HEK293 (cell line): ENCODE data around the gene PIM2.
A peak's percentile ranks its signal among the peaks of the same experiment; 100 is the strongest.

Experiments used
- BCL11A ChIP-seq: fragments of 450-650 bp; formaldehyde crosslinking; IDR thresholded peaks from 2 replicates; pipeline ENCODE4 v1.5.1; 2016; ENCODE audit warnings: low read depth, missing biosample characterization, missing genetic modification characterization
- EGR2 ChIP-seq: fragments of 450-650 bp; formaldehyde crosslinking; IDR thresholded peaks from 2 replicates; pipeline ENCODE4 v1.5.1; 2016; ENCODE audit warnings: low read depth, missing biosample characterization, missing genetic modification characterization
- GFI1B ChIP-seq: fragments of 450-650 bp; formaldehyde crosslinking; IDR thresholded peaks from 2 replicates; pipeline ENCODE4 v1.5.1; 2016; ENCODE audit warnings: missing biosample characterization, missing genetic modification characterization
- GLI4 ChIP-seq: fragments of 450-650 bp; formaldehyde crosslinking; IDR thresholded peaks from 2 replicates; pipeline ENCODE4 v1.5.1; 2016; ENCODE audit warnings: missing biosample characterization, missing genetic modification characterization
- KLF10 ChIP-seq: fragments of 450-650 bp; IDR thresholded peaks from 2 replicates; pipeline ENCODE4 v1.5.1; 2018; ENCODE audit warnings: missing biosample characterization, mild to moderate bottlenecking, missing genetic modification characterization
- OVOL3 ChIP-seq: fragments of 450-650 bp; formaldehyde crosslinking; IDR thresholded peaks from 2 replicates; pipeline ENCODE4 v1.5.1; 2016; ENCODE audit warnings: missing biosample characterization, missing genetic modification characterization
- PRDM2 ChIP-seq: fragments of 450-650 bp; formaldehyde crosslinking; IDR thresholded peaks from 2 replicates; pipeline ENCODE4 v1.5.1; 2016; ENCODE audit warnings: missing biosample characterization, missing genetic modification characterization, borderline replicate concordance
- TSHZ1 ChIP-seq: fragments of 450-650 bp; formaldehyde crosslinking; IDR thresholded peaks from 2 replicates; pipeline ENCODE4 v1.5.1; 2016; ENCODE audit warnings: missing biosample characterization, missing genetic modification characterization, borderline replicate concordance
- ZBTB11 ChIP-seq: fragments of 450-650 bp; formaldehyde crosslinking; conservative IDR thresholded peaks from 2 replicates; pipeline ENCODE4 v1.5.1; 2016; ENCODE audit warnings: low read depth, missing biosample characterization, missing genetic modification characterization
- ZBTB17 ChIP-seq: fragments of 450-650 bp; formaldehyde crosslinking; IDR thresholded peaks from 2 replicates; pipeline ENCODE4 v1.5.1; 2016; ENCODE audit warnings: missing biosample characterization, missing genetic modification characterization
- ZNF121 ChIP-seq: fragments of 450-650 bp; formaldehyde crosslinking; IDR thresholded peaks from 2 replicates; pipeline ENCODE4 v1.5.1; 2016; ENCODE audit warnings: missing biosample characterization, missing genetic modification characterization
- ZNF133 ChIP-seq: fragments of 450-650 bp; formaldehyde crosslinking; IDR thresholded peaks from 2 replicates; pipeline ENCODE4 v1.5.1; 2016; ENCODE audit warnings: missing biosample characterization, missing genetic modification characterization
- ZNF157 ChIP-seq: fragments of 450-650 bp; formaldehyde crosslinking; IDR thresholded peaks from 2 replicates; pipeline ENCODE4 v1.5.1; 2016; ENCODE audit warnings: missing biosample characterization, missing genetic modification characterization
- ZNF19 ChIP-seq: fragments of 450-650 bp; formaldehyde crosslinking; IDR thresholded peaks from 2 replicates; pipeline ENCODE4; 2016; ENCODE audit warnings: missing biosample characterization, missing genetic modification characterization, low read depth
- ZNF24 ChIP-seq: fragments of 450-650 bp; formaldehyde crosslinking; IDR thresholded peaks from 2 replicates; pipeline ENCODE4 v1.5.1; 2016; ENCODE audit warnings: missing biosample characterization, missing genetic modification characterization
- ZNF341 ChIP-seq: fragments of 450-650 bp; formaldehyde crosslinking; IDR thresholded peaks from 2 replicates; pipeline ENCODE4; 2016; ENCODE audit warnings: low read depth, missing biosample characterization, missing genetic modification characterization
- ZNF350 ChIP-seq: fragments of 450-650 bp; formaldehyde crosslinking; IDR thresholded peaks from 2 replicates; pipeline ENCODE4 v1.5.0; 2017; ENCODE audit warnings: missing biosample characterization, mild to moderate bottlenecking, missing genetic modification characterization
- ZNF433 ChIP-seq: fragments of 450-650 bp; formaldehyde crosslinking; IDR thresholded peaks from 2 replicates; pipeline ENCODE4 v1.5.1; 2016; ENCODE audit warnings: missing biosample characterization, missing genetic modification characterization, low read depth
- ZNF473 ChIP-seq: fragments of 450-650 bp; formaldehyde crosslinking; IDR thresholded peaks from 2 replicates; pipeline ENCODE4 v1.5.1; 2017; ENCODE audit warnings: missing biosample characterization, missing genetic modification characterization
- ZNF48 ChIP-seq: fragments of 450-650 bp; formaldehyde crosslinking; IDR thresholded peaks from 2 replicates; pipeline ENCODE4 v1.5.1; 2016; ENCODE audit warnings: missing biosample characterization, missing genetic modification characterization
- ZNF514 ChIP-seq: fragments of 450-650 bp; formaldehyde crosslinking; IDR thresholded peaks from 2 replicates; pipeline ENCODE4 v1.5.1; 2016; ENCODE audit warnings: missing biosample characterization, missing genetic modification characterization
- ZNF548 ChIP-seq: fragments of 450-650 bp; formaldehyde crosslinking; IDR thresholded peaks from 2 replicates; pipeline ENCODE4 v1.5.1; 2016; ENCODE audit warnings: missing biosample characterization, missing genetic modification characterization
- ZNF555 ChIP-seq: fragments of 450-650 bp; formaldehyde crosslinking; conservative IDR thresholded peaks from 2 replicates; pipeline ENCODE4 v1.5.1; 2017; ENCODE audit warnings: missing biosample characterization, mild to moderate bottlenecking, missing genetic modification characterization, inconsistent platforms
- ZNF560 ChIP-seq: fragments of 450-650 bp; formaldehyde crosslinking; IDR thresholded peaks from 2 replicates; pipeline ENCODE4 v1.5.1; 2017; ENCODE audit warnings: missing biosample characterization, missing genetic modification characterization, borderline replicate concordance
- ZNF624 ChIP-seq: fragments of 450-650 bp; formaldehyde crosslinking; IDR thresholded peaks from 2 replicates; pipeline ENCODE4 v1.5.1; 2017; ENCODE audit warnings: missing biosample characterization, missing genetic modification characterization
- ZNF658 ChIP-seq: fragments of 450-650 bp; formaldehyde crosslinking; IDR thresholded peaks from 2 replicates; pipeline ENCODE4; 2016; ENCODE audit warnings: missing biosample characterization, missing genetic modification characterization
- ZNF670 ChIP-seq: fragments of 450-650 bp; formaldehyde crosslinking; IDR thresholded peaks from 2 replicates; pipeline ENCODE4 v1.5.1; 2016; ENCODE audit warnings: missing biosample characterization, missing genetic modification characterization, low read depth
- ZNF747 ChIP-seq: fragments of 450-650 bp; formaldehyde crosslinking; IDR thresholded peaks from 2 replicates; pipeline ENCODE4 v1.5.1; 2016; ENCODE audit warnings: missing biosample characterization, missing genetic modification characterization
- ZNF768 ChIP-seq: fragments of 450-650 bp; formaldehyde crosslinking; IDR thresholded peaks from 2 replicates; pipeline ENCODE4 v1.5.1; 2018; ENCODE audit warnings: missing biosample characterization, mild to moderate bottlenecking, missing genetic modification characterization

PIM2 gene

GRCh38 chrX:48911412-48912182, 7.2 kb downstream of the PIM2 start, which contains the start of gene SLC35A2 (continued):
- no peak for TF ChIP-seq TSHZ1 (tag by site-specific recombination)
- no peak for TF ChIP-seq GFI1B
- no peak for TF ChIP-seq OVOL3 (tag by site-specific recombination)
- no peak for TF ChIP-seq ZNF19
- TF ChIP-seq ZNF121 (tag by site-specific recombination), result peak; percentile 46; the same call in 1 of the 2 replicates
- TF ChIP-seq ZNF768 (tag by site-specific recombination), result no peak
- no peak; the same call in 1 of the 2 replicates for TF ChIP-seq KLF10
- no peak for TF ChIP-seq ZNF514 (tag by site-specific recombination)
- TF ChIP-seq ZNF473, result no peak
- no peak for TF ChIP-seq ZNF133 (tag by site-specific recombination)
- no peak for TF ChIP-seq ZNF157
- no peak for TF ChIP-seq ZNF548 (tag by site-specific recombination)
- TF ChIP-seq ZBTB17 (tag by site-specific recombination), result peak; percentile 97
- no peak for TF ChIP-seq ZNF555 (tag by site-specific recombination)
- no peak for TF ChIP-seq ZNF350 (tag by site-specific recombination)
- no peak for TF ChIP-seq ZNF560 (tag by site-specific recombination)
- no peak for TF ChIP-seq BCL11A
- peak; percentile 89 for TF ChIP-seq ZBTB11 (tag by site-specific recombination)
- no peak for TF ChIP-seq PRDM2 (tag by site-specific recombination)
- TF ChIP-seq EGR2 (tag by site-specific recombination), result no peak
- TF ChIP-seq ZNF670 (tag by site-specific recombination), result no peak
- TF ChIP-seq ZNF624 (tag by site-specific recombination), result no peak
- no peak for TF ChIP-seq ZNF433 (tag by site-specific recombination)
- TF ChIP-seq GLI4 (tag by site-specific recombination), result no peak
- 0 out of 2 replicates have a peak, but pooled peaks have one; percentile 0 for TF ChIP-seq ZNF24 (tag by site-specific recombination)
- TF ChIP-seq ZNF48 (tag by site-specific recombination), result no peak
- TF ChIP-seq ZNF341 (tag by site-specific recombination), result no peak; the same call in 1 of the 2 replicates
- no peak for TF ChIP-seq ZNF658 (tag by site-specific recombination)
- TF ChIP-seq ZNF747 (tag by site-specific recombination), result no peak
